ENCODE results near the gene EBNA1BP2. TPM values are rescaled to one million over a fixed set of nuclear protein-coding genes. Genes with fewer than 3 reads are reported as not detected.
A peak's percentile ranks its signal among the peaks of the same experiment; 100 is the strongest.

EBNA1BP2 gene
- total and polyA plus RNA-seq, 2 donors (not counting 3 experiments of a cell fraction or from before 2014, with no cell fraction given), result 47.8 to 104 TPM

- H3K4me2 ChIP-seq (ENCODE audit: insufficient read depth, low read length), result peak overlapping the region; percentile 38
- dilution Hi-C loops (cut with MboI; ENCODE audit: extremely low pct_ligation_motif_present, low sequenced_read_pairs), result no loop called here
- no peaks in the 10 kb centered on the region for H4K20me1 ChIP-seq (replicated peaks; ENCODE audit: control insufficient read depth, extremely low read depth, insufficient read depth, low read length)
- H3K4me1 ChIP-seq (ENCODE audit: control insufficient read depth, extremely low read depth, insufficient read depth, low read length), result peaks cover 5% of the 10 kb centered on the region
- intact Hi-C loops (cut with micrococcal nuclease), result loop anchor here (1.0 kb wide), 1 partner anchor 60 kb away; no protein-coding TSS in a partner anchor
- peak; percentile 51 for TF ChIP-seq EZH2 (IDR thresholded peaks at IDR 0.05; ENCODE audit: borderline replicate concordance, low read depth, low read length, severe bottlenecking)
- TF ChIP-seq FOS (IDR thresholded peaks at IDR 0.05; ENCODE audit: borderline replicate concordance, insufficient read depth, low read length), result no peak
- TF ChIP-seq MAX (IDR thresholded peaks at IDR 0.05; ENCODE audit: insufficient read depth, insufficient read length), result peak; percentile 79
- TF ChIP-seq POLR2A (IDR thresholded peaks at IDR 0.05; ENCODE audit: low read depth, low read length), result no peak
- no peak for TF ChIP-seq POLR2AphosphoS5 (IDR thresholded peaks at IDR 0.05; ENCODE audit: insufficient read depth, low read depth, low read length)
- TF ChIP-seq JUN (IDR thresholded peaks at IDR 0.05; ENCODE audit: borderline replicate concordance, insufficient read depth, insufficient read length, low read depth), result no peak
- peak overlapping the region; percentile 4 to 44 (median 21) for H3K4me3 ChIP-seq (replicated peaks in 1 of 3; ENCODE audit: insufficient read depth in 1 of 3, low read depth in 1 of 3, low read length in 3 of 3)
- peak overlapping the region; percentile 63 for H2AFZ ChIP-seq (ENCODE audit: low read depth, low read length)
- H3K27me3 ChIP-seq (ENCODE audit: control insufficient read depth in 2 of 2, insufficient read depth in 2 of 2, low read length in 2 of 2), result peaks cover 27 to 36% of the 10 kb centered on the region in 2 experiments
- no peaks in the 10 kb centered on the region for H3K9me3 ChIP-seq (replicated peaks; ENCODE audit: control insufficient read depth, insufficient read depth, low read length)
- no peaks in the 10 kb centered on the region for H3K79me2 ChIP-seq (ENCODE audit: control insufficient read depth, insufficient read depth, low read length)
- no peak overlapping the region for H3K27ac ChIP-seq (ENCODE audit: insufficient read depth, low read depth, low read length)
- no TSS peak for BruUV-seq (replicated peaks)
- DNase-seq (ENCODE audit: low read depth, low spot score) (peak; percentile 80), FAIRE-seq (peak; percentile 67)
- H3K9ac ChIP-seq (replicated peaks; ENCODE audit: extremely low read depth, insufficient read depth, low read length), result no peak overlapping the region
- POLR2A ChIA-PET, result no interaction called here
- H3K36me3 ChIP-seq (ENCODE audit: control insufficient read depth in 2 of 2, extremely low read depth in 1 of 2, insufficient read depth in 2 of 2, low read length in 2 of 2), result no peaks in the 10 kb centered on the region
- CTCF ChIA-PET, result interaction anchor here (1.0 kb wide), 1 partner anchor 74 kb away, joined by 3 read pairs; no protein-coding TSS in a partner anchor
- H3K9me1 ChIP-seq (replicated peaks; ENCODE audit: control insufficient read depth, extremely low read depth, insufficient read depth, low read length), result no peaks in the 10 kb centered on the region
Observed at GRCh38 chr1:43147625-43148327, 24.3 kb downstream of the EBNA1BP2 start.

- Histone ChIP-seq H3K9ac (replicated peaks; ENCODE audit: extremely low read depth, insufficient read depth, low read length) (no peak overlapping the region), H3K27ac (ENCODE audit: insufficient read depth, low read depth, low read length) (no peak overlapping the region), H3K4me3 (replicated peaks in 1 of 3; ENCODE audit: insufficient read depth in 1 of 3, low read depth in 1 of 3, low read length in 3 of 3) (no peak overlapping the region), H4K20me1 (replicated peaks; ENCODE audit: control insufficient read depth, extremely low read depth, insufficient read depth, low read length) (no peaks in the 10 kb centered on the region), H3K4me2 (ENCODE audit: insufficient read depth, low read length) (no peak overlapping the region), H3K27me3 (ENCODE audit: control insufficient read depth in 2 of 2, insufficient read depth in 2 of 2, low read length in 2 of 2) (peaks cover 26 to 36% of the 10 kb centered on the region in 2 experiments), H3K79me2 (ENCODE audit: control insufficient read depth, insufficient read depth, low read length) (no peaks in the 10 kb centered on the region), H3K9me3 (replicated peaks; ENCODE audit: control insufficient read depth, insufficient read depth, low read length) (no peaks in the 10 kb centered on the region), H2AFZ (ENCODE audit: low read depth, low read length) (no peak overlapping the region), H3K4me1 (ENCODE audit: control insufficient read depth, extremely low read depth, insufficient read depth, low read length) (peaks cover 5% of the 10 kb centered on the region), H3K9me1 (replicated peaks; ENCODE audit: control insufficient read depth, extremely low read depth, insufficient read depth, low read length) (no peaks in the 10 kb centered on the region), H3K36me3 (ENCODE audit: control insufficient read depth in 2 of 2, extremely low read depth in 1 of 2, insufficient read depth in 2 of 2, low read length in 2 of 2) (no peaks in the 10 kb centered on the region)
- BruUV-seq (replicated peaks), result no TSS peak
- TF ChIP-seq MAX (IDR thresholded peaks at IDR 0.05; ENCODE audit: insufficient read depth, insufficient read length), result no peak
- TF ChIP-seq EZH2 (IDR thresholded peaks at IDR 0.05; ENCODE audit: borderline replicate concordance, low read depth, low read length, severe bottlenecking), result no peak
- no peak for TF ChIP-seq POLR2A (IDR thresholded peaks at IDR 0.05; ENCODE audit: low read depth, low read length)
- TF ChIP-seq MYC (IDR thresholded peaks at IDR 0.05; ENCODE audit: low read depth, low read length), result no peak
- TF ChIP-seq POLR2AphosphoS5 (IDR thresholded peaks at IDR 0.05; ENCODE audit: insufficient read depth, low read depth, low read length), result no peak
- TF ChIP-seq GATA2 (IDR thresholded peaks at IDR 0.05; ENCODE audit: insufficient read depth, insufficient read length, low read depth, low read length), result no peak
- TF ChIP-seq FOS (IDR thresholded peaks at IDR 0.05; ENCODE audit: borderline replicate concordance, insufficient read depth, low read length), result no peak
- no peak for TF ChIP-seq CTCF (IDR thresholded peaks at IDR 0.05; ENCODE audit: extremely low read depth in 1 of 2, insufficient read depth in 1 of 2, low read depth in 1 of 2, low read length in 2 of 2)
- no peak for TF ChIP-seq JUN (IDR thresholded peaks at IDR 0.05; ENCODE audit: borderline replicate concordance, insufficient read depth, insufficient read length, low read depth)
- ChIA-PET CTCF (interaction anchor here (1.4 kb wide), 1 partner anchor 83 kb away, joined by 4 read pairs; no protein-coding TSS in a partner anchor), POLR2A (no interaction called here)
- FAIRE-seq (no peak), DNase-seq (ENCODE audit: low read depth, low spot score) (no peak)
- dilution Hi-C loops (cut with MboI; ENCODE audit: extremely low pct_ligation_motif_present, low sequenced_read_pairs), result no loop called here
- intact Hi-C loops (cut with micrococcal nuclease), result no loop called here
Observed at GRCh38 chr1:43144237-43144636, 27.9 kb downstream of the EBNA1BP2 start.
